Measurements from ENCODE around the gene USP17L29. TPM values are rescaled to one million over a fixed set of nuclear protein-coding genes. Genes with fewer than 3 reads are reported as not detected.
"Not testable (repeated sequence)": the region's sequence is repeated elsewhere in the genome, so short reads cannot be mapped to it uniquely, and the experiment has no call there.

Gene USP17L29
- total and polyA plus RNA-seq, 10 donors: not detected

DNA sequence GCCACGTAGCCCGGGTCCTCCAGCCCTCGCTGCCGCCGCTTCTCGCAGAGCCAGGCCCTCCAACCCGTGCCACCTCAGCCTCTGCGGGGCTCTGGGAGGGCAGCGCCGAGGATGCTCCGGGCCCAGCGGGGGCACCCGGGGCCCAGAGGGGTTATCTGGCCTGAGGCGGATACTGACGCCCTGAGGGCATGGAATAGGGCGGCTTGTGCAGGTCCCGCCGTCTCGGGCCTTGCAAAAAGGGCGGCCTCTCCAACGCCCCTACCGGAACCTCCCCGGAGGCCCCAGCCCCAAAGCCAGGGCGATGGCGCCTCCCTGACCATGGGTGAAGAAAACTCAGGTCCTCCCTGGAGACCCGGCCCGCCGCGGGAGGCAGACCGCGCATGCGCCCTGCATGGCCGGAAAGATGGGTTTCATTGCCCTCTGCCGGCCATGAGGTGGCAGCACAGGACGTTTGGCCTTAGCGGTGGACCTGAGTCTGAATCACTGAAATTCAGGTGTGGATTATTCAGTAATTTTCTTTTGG is 27.6 kb downstream of the USP17L29 start:
- H3K9me3 ChIP-seq; H3K36me3 ChIP-seq; H3K27ac ChIP-seq; H3K4me1 ChIP-seq; H3K27me3 ChIP-seq (replicated peaks in 1 of 7); intact Hi-C loops (cut with DNase I; ENCODE audit: low total_unique reads): not testable (repeated sequence)
- 22 to 42% (median 34%) methylated on average over 6 to 36 of the region's 36 CpGs for WGBS, 5 donors
- peak; percentile 82 for DNase-seq
- H3K4me3 ChIP-seq: peak overlapping the region in 6 of 8 donors; percentile 15 to 61 (median 28)
- TF ChIP-seq, protein P1, sequence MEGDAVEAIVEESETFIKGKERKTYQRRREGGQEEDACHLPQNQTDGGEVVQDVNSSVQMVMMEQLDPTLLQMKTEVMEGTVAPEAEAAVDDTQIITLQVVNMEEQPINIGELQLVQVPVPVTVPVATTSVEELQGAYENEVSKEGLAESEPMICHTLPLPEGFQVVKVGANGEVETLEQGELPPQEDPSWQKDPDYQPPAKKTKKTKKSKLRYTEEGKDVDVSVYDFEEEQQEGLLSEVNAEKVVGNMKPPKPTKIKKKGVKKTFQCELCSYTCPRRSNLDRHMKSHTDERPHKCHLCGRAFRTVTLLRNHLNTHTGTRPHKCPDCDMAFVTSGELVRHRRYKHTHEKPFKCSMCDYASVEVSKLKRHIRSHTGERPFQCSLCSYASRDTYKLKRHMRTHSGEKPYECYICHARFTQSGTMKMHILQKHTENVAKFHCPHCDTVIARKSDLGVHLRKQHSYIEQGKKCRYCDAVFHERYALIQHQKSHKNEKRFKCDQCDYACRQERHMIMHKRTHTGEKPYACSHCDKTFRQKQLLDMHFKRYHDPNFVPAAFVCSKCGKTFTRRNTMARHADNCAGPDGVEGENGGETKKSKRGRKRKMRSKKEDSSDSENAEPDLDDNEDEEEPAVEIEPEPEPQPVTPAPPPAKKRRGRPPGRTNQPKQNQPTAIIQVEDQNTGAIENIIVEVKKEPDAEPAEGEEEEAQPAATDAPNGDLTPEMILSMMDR (IDR thresholded peaks at IDR 0.05 in 8 of 11, conservative IDR thresholded peaks at IDR 0.05 in 3 of 11): peak in 9 of 11 experiments; percentile 25 to 78 (median 63)

DNA sequence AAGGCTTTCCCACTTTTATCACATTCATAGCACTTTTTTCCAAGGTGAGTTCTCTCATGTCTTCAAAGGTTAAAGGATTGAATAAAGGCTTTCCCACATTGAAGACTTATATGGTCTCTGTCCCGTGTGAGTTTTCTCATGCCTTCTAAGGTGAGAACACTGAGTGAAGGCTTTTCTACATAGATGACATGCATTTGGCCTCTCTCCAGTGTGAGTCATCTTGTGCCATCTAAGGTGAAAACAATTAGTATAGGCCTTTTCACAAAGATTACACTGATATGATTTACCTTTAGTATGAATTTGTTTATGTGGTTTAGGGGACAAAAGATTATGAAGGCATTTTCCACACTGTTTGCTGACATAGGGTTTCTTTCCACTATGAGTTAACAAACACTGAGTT is 30.7 kb downstream of the USP17L29 start:
- WGBS, 5 donors: 76 to 100% (median 86%) methylated on average over 1 of the region's 1 CpG
- H3K27me3 ChIP-seq (replicated peaks in 1 of 7): peaks cover 0 to 2% (median 0%) of the 10 kb centered on the region in 7 donors
- H3K4me1 ChIP-seq: no peaks in the 10 kb centered on the region
- no peak for DNase-seq
- intact Hi-C loops (cut with DNase I; ENCODE audit: low total_unique reads): no loop called here
- TF ChIP-seq POLR2A (IDR thresholded peaks at IDR 0.05): no peak
- TF ChIP-seq, protein P1 (IDR thresholded peaks at IDR 0.05 in 8 of 11, conservative IDR thresholded peaks at IDR 0.05 in 3 of 11): no peak
- TF ChIP-seq POLR2AphosphoS5 (IDR thresholded peaks at IDR 0.05): no peak
- no peak overlapping the region for H3K4me3 ChIP-seq
- no peaks in the 10 kb centered on the region for H3K36me3 ChIP-seq
- no peak overlapping the region for H3K27ac ChIP-seq
- no peaks in the 10 kb centered on the region for H3K9me3 ChIP-seq

DNA sequence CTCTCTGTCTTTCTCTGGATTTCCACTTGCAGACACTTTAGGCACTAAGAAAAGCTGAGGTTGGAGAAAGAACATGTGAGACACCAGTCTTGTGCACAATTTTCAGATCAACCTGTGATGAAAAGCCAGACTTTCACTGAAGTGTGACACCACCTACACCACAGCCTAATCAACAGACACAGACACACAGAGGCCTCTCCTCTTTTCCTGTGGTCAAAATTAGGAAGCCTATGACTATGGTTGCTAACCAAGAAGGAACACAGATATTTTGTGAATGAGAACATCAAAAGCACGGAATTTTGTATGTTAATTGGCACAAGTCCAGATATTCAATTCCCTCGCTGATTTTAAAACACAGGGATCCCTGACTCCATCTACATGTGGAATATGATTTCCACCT is 35.6 kb downstream of the USP17L29 start:
- H3K36me3 ChIP-seq; DNase-seq; H3K27ac ChIP-seq; H3K9me3 ChIP-seq; intact Hi-C loops (cut with DNase I; ENCODE audit: low total_unique reads); H3K4me1 ChIP-seq; H3K27me3 ChIP-seq (replicated peaks in 1 of 7); H3K4me3 ChIP-seq: not testable (repeated sequence)
- 27 to 38% (median 36%) methylated on average over 2 of the region's 2 CpGs for WGBS, 5 donors

Other genes starting within 250 kb of the USP17L29 start
- not detected for gene FAM90A26, start 183.2 kb upstream of the USP17L29 start, total RNA-seq
- gene FAM90A26, start 183.2 kb upstream of the USP17L29 start, polyA plus RNA-seq: not detected
- gene USP17L10, start 143.0 kb upstream of the USP17L29 start, total RNA-seq: not detected
- not detected for gene USP17L10, start 143.0 kb upstream of the USP17L29 start, polyA plus RNA-seq
- gene USP17L11, start 138.2 kb upstream of the USP17L29 start, total RNA-seq: not detected
- not detected for gene USP17L11, start 138.2 kb upstream of the USP17L29 start, polyA plus RNA-seq
- not detected for gene USP17L12, start 133.5 kb upstream of the USP17L29 start, total RNA-seq
- not detected for gene USP17L12, start 133.5 kb upstream of the USP17L29 start, polyA plus RNA-seq
- not detected for gene USP17L13, start 128.7 kb upstream of the USP17L29 start, total RNA-seq
- gene USP17L13, start 128.7 kb upstream of the USP17L29 start, polyA plus RNA-seq: not detected
- gene USP17L15, start 119.3 kb upstream of the USP17L29 start, total RNA-seq: not detected
- gene USP17L15, start 119.3 kb upstream of the USP17L29 start, polyA plus RNA-seq: not detected
- gene USP17L17, start 109.8 kb upstream of the USP17L29 start, total RNA-seq: not detected
- not detected for gene USP17L17, start 109.8 kb upstream of the USP17L29 start, polyA plus RNA-seq
- not detected for gene USP17L18, start 105.0 kb upstream of the USP17L29 start, total RNA-seq
- not detected for gene USP17L18, start 105.0 kb upstream of the USP17L29 start, polyA plus RNA-seq
- not detected for gene USP17L19, start 100.3 kb upstream of the USP17L29 start, total RNA-seq
- not detected for gene USP17L19, start 100.3 kb upstream of the USP17L29 start, polyA plus RNA-seq
- gene USP17L20, start 95.5 kb upstream of the USP17L29 start, total RNA-seq: not detected
- not detected for gene USP17L20, start 95.5 kb upstream of the USP17L29 start, polyA plus RNA-seq
- gene USP17L21, start 90.8 kb upstream of the USP17L29 start, total RNA-seq: not detected
- gene USP17L21, start 90.8 kb upstream of the USP17L29 start, polyA plus RNA-seq: not detected
- not detected for gene USP17L22, start 86.0 kb upstream of the USP17L29 start, total RNA-seq
- not detected for gene USP17L22, start 86.0 kb upstream of the USP17L29 start, polyA plus RNA-seq
- gene USP17L24, start 28.5 kb upstream of the USP17L29 start, total RNA-seq: not detected
- not detected for gene USP17L24, start 28.5 kb upstream of the USP17L29 start, polyA plus RNA-seq
- not detected for gene USP17L25, start 23.7 kb upstream of the USP17L29 start, total RNA-seq
- gene USP17L25, start 23.7 kb upstream of the USP17L29 start, polyA plus RNA-seq: not detected
- not detected for gene USP17L26, start 19.0 kb upstream of the USP17L29 start, total RNA-seq
- not detected for gene USP17L26, start 19.0 kb upstream of the USP17L29 start, polyA plus RNA-seq
- not detected for gene USP17L5, start 14.2 kb upstream of the USP17L29 start, total RNA-seq
- not detected for gene USP17L5, start 14.2 kb upstream of the USP17L29 start, polyA plus RNA-seq
- gene USP17L27, start 9.5 kb upstream of the USP17L29 start, total RNA-seq: not detected
- not detected for gene USP17L27, start 9.5 kb upstream of the USP17L29 start, polyA plus RNA-seq
- not detected for gene USP17L28, start 4.7 kb upstream of the USP17L29 start, total RNA-seq
- not detected for gene USP17L28, start 4.7 kb upstream of the USP17L29 start, polyA plus RNA-seq
- gene USP17L30, start 9.5 kb downstream of the USP17L29 start, total RNA-seq: not detected
- not detected for gene USP17L30, start 9.5 kb downstream of the USP17L29 start, polyA plus RNA-seq
- not detected for gene DEFB131A, start 90.8 kb downstream of the USP17L29 start, total RNA-seq
- gene DEFB131A, start 90.8 kb downstream of the USP17L29 start, polyA plus RNA-seq: not detected